Islet of Langerhans (tissue), 1 donor: ENCODE data around the gene CUL1.
"Not testable (repeated sequence)": the region's sequence is repeated elsewhere in the genome, so short reads cannot be mapped to it uniquely, and the experiment has no call there.

Source experiments
- FAIRE-seq: peaks from one replicate; lab custom pipeline; 2011; peaks lifted over from hg19 to GRCh38; lab: Jason Lieb, UNC

The CUL1 gene

GRCh38 chr7:148697256-148698006, 1.3 kb upstream of the CUL1 start:
- FAIRE-seq, result no peak

- FAIRE-seq, result no peak
Measured at GRCh38 chr7:148698007-148698396, 701 bp upstream of the CUL1 start.

- FAIRE-seq, result no peak
Measured at GRCh38 chr7:148699024-148699781, 500 bp downstream of the CUL1 start.

GRCh38 chr7:148699782-148700629, 1.3 kb downstream of the CUL1 start:
- no peak for FAIRE-seq

- no peak for FAIRE-seq
Measured at GRCh38 chr7:148700661-148701064, 2.0 kb downstream of the CUL1 start.

GRCh38 chr7:148701414-148701813, 2.7 kb downstream of the CUL1 start:
- FAIRE-seq, result no peak

- FAIRE-seq, result no peak
Measured at GRCh38 chr7:148702876-148703670, 4.4 kb downstream of the CUL1 start.

GRCh38 chr7:148703671-148703962, 4.9 kb downstream of the CUL1 start:
- not testable (repeated sequence) for FAIRE-seq

GRCh38 chr7:148704189-148704588, 5.5 kb downstream of the CUL1 start:
- FAIRE-seq, result no peak

- no peak for FAIRE-seq
Measured at GRCh38 chr7:148704970-148705369, 6.3 kb downstream of the CUL1 start.

GRCh38 chr7:148706368-148706767, 7.7 kb downstream of the CUL1 start:
- FAIRE-seq, result no peak

GRCh38 chr7:148708026-148708885, 9.6 kb downstream of the CUL1 start:
- FAIRE-seq, result no peak

GRCh38 chr7:148709014-148709413, 10.3 kb downstream of the CUL1 start:
- no peak for FAIRE-seq

GRCh38 chr7:148710426-148710825, 11.7 kb downstream of the CUL1 start:
- not testable (repeated sequence) for FAIRE-seq

GRCh38 chr7:148711191-148712102, 12.7 kb downstream of the CUL1 start:
- no peak for FAIRE-seq

GRCh38 chr7:148712678-148713329, 14.1 kb downstream of the CUL1 start:
- FAIRE-seq, result no peak

- no peak for FAIRE-seq
Measured at GRCh38 chr7:148714498-148714897, 15.8 kb downstream of the CUL1 start.

- no peak for FAIRE-seq
Measured at GRCh38 chr7:148715027-148715426, 16.3 kb downstream of the CUL1 start.

- no peak for FAIRE-seq
Measured at GRCh38 chr7:148717266-148717793, 18.6 kb downstream of the CUL1 start.
